Transverse colon (tissue), 3 donors: ENCODE results near the gene MAPK1.

Experiments used
- CTCF ChIP-seq, 5 experiments: fragments of 200-600 bp in 3 of 5; fragments of 450-650 bp in 2 of 5; sonication (generic) in 3 of 5; IDR thresholded peaks; 1 replicate in 2 of 5; 2 replicates in 3 of 5; pipeline ENCODE4 v1.5.1; 2016 to 2017; ENCODE audit warnings: antibody characterized with exemption in 5 of 5, inconsistent platforms in 3 of 5, mild to moderate bottlenecking in 2 of 5, moderate library complexity in 1 of 5
- POLR2A ChIP-seq: fragments of 450-650 bp; IDR thresholded peaks from one replicate; pipeline ENCODE4 v1.6.1; 2016; ENCODE audit warnings: antibody characterized with exemption, mild to moderate bottlenecking, moderate library complexity

GRCh38 chr22:21862386-21863245, 4.8 kb downstream of the MAPK1 start:
- TF ChIP-seq CTCF (IDR thresholded peaks at IDR 0.05) (no peak), POLR2A (no peak)
